ENCODE measurements around the gene CST6.

The CST6 gene

GRCh38 chr11:66062408-66062807, 50.6 kb downstream of the CST6 start:
- no peaks in the 10 kb centered on the region for H3K27me3 ChIP-seq (ENCODE audit: insufficient read depth, poor library complexity, severe bottlenecking)
- no peak for DNase-seq (ENCODE audit: low spot score)
- no peaks in the 10 kb centered on the region for H3K4me1 ChIP-seq (ENCODE audit: insufficient read depth, poor library complexity, severe bottlenecking)
- no peaks in the 10 kb centered on the region for H3K9me3 ChIP-seq (ENCODE audit: severe bottlenecking)
- no peak for ATAC-seq (ENCODE audit: low read depth)
- no peak overlapping the region for H3K4me3 ChIP-seq (ENCODE audit: severe bottlenecking)
- H3K27ac ChIP-seq (ENCODE audit: poor library complexity, severe bottlenecking), result no peak overlapping the region
- H3K36me3 ChIP-seq (ENCODE audit: low read depth), result peaks cover 100% of the 10 kb centered on the region
- TF ChIP-seq, protein P1, sequence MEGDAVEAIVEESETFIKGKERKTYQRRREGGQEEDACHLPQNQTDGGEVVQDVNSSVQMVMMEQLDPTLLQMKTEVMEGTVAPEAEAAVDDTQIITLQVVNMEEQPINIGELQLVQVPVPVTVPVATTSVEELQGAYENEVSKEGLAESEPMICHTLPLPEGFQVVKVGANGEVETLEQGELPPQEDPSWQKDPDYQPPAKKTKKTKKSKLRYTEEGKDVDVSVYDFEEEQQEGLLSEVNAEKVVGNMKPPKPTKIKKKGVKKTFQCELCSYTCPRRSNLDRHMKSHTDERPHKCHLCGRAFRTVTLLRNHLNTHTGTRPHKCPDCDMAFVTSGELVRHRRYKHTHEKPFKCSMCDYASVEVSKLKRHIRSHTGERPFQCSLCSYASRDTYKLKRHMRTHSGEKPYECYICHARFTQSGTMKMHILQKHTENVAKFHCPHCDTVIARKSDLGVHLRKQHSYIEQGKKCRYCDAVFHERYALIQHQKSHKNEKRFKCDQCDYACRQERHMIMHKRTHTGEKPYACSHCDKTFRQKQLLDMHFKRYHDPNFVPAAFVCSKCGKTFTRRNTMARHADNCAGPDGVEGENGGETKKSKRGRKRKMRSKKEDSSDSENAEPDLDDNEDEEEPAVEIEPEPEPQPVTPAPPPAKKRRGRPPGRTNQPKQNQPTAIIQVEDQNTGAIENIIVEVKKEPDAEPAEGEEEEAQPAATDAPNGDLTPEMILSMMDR (IDR thresholded peaks at IDR 0.05; ENCODE audit: poor library complexity, severe bottlenecking), result no peak
